H4 (cell line): ENCODE results near the gene NBEAL2. TPM values are rescaled to one million over a fixed set of nuclear protein-coding genes. Genes with fewer than 3 reads are reported as not detected.
"Not testable (repeated sequence)": the region's sequence is repeated elsewhere in the genome, so short reads cannot be mapped to it uniquely, and the experiment has no call there.

ENCODE experiments used
- DNase-seq: peaks from one replicate; pipeline ENCODE4 v3.0.0-alpha.2; 2015; ENCODE audit warnings: low spot score
- total RNA-seq: library from RNA; depleted of rRNA; stranded (reverse); fragments of >200 nt; shearing (Covaris generic); gene quantifications from 2 replicates; pipeline ENCODE4 v1.2.3, GENCODE V29; 2014

The NBEAL2 gene
- total RNA-seq, 1 experiment from 2014 or later = 4.0 TPM

DNA sequence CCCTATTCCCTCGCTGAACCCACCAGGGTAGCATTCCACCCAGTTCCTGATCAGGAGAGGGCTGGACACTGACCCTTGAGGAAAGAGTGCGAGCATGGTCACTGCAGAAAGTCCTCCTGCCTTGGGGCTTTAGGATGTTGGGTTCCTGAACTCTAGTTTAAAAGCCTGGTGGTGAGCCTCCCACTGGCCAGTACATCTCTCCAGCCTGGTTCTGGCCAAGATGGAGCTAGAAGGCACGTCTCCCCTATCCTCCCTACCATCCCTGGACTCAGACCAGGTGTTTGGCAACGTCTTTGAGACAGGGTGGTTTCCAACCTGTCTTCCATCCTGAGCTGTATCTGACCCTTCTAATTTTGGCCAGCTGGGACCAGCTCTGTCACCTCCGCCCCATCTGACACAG is 31.4 kb downstream of the NBEAL2 start:
- no peak for DNase-seq

DNA sequence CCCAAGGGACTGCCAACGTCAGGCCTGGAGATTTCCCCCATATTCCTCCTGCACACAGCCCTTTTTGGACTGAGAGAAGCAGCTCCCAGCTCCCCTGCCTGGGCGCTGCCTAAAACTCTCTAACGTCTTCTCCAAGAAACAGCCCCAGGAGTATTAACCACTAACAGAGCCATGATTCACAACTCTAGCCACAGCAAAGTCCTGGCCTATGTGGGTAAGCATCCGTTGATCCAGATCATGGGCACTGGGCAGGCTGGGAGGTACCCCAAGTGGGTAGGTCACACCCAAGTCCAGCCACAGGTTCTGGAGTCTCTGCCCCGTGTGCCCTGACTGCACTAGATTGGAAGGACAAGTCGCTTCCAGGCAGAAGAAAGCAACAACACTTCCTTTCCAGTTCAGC is 31.9 kb downstream of the NBEAL2 start:
- no peak for DNase-seq

GRCh38 chr3:47012342-47013230 is 33.1 kb downstream of the NBEAL2 start:
- no peak for DNase-seq

DNA sequence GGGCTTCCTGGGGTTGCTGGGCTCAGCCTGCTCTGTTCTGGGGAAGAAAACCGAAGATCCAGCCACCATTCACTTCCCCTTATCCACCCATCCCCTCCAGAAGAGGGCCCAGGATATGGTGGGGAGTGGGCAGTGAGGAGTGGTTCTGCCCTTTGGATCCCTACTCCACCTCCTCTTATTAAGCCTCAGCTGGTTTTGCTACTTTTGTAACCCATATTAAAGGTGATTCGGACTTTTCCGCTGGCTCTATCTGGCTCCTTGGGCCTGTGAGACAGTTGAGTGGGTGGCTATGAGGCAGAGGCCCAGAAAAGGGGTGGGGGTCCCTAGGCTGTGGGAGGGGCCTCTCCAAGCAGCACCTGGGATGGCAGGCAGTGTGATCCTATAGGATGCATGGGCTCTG is 33.8 kb downstream of the NBEAL2 start:
- no peak for DNase-seq

GRCh38 chr3:47014036-47014435 is 34.6 kb downstream of the NBEAL2 start:
- DNase-seq = no peak

GRCh38 chr3:47015151-47015550 is 35.7 kb downstream of the NBEAL2 start:
- DNase-seq = no peak

DNA sequence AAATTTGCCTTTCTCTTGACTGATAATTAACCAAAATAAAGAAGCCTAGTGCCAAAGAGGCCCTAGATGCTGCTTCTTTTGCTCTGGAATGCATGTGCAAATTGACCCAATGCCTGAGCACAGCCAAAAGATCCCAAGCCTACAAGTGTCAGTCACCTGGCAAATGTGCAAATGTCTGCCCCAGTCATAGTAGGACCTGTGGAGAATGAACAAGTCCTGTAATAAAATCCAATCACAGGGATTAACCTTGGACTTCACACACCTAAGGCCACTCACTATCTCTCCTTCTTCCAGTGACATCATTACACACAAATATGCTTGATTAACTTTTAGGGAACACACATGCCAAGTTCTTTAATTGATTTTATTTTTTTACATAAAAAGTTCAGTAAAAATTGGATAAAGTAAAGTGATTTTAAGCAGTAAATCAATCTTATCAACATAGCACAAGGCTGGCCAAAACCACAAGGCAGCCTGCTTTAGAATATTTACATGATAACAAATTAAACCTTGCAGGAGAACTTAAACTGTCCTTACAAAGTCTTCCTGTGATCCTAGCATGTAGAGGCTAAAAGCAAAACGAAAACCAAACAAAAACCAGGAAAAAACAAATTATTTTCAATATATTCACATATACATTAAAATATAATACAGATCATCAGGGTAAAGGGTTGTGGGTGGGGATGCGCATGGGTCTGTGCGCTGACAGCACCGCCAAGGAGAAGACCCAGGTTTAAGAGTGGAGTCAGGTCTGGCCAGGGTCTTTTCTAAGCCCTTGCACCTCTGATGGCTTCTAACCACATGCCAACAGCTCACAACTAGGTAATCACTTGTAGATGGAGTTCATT is 36.8 kb downstream of the NBEAL2 start:
- no peak for DNase-seq

GRCh38 chr3:47016934-47017435 is 37.5 kb downstream of the NBEAL2 start:
- peak; percentile 68 for DNase-seq

DNA sequence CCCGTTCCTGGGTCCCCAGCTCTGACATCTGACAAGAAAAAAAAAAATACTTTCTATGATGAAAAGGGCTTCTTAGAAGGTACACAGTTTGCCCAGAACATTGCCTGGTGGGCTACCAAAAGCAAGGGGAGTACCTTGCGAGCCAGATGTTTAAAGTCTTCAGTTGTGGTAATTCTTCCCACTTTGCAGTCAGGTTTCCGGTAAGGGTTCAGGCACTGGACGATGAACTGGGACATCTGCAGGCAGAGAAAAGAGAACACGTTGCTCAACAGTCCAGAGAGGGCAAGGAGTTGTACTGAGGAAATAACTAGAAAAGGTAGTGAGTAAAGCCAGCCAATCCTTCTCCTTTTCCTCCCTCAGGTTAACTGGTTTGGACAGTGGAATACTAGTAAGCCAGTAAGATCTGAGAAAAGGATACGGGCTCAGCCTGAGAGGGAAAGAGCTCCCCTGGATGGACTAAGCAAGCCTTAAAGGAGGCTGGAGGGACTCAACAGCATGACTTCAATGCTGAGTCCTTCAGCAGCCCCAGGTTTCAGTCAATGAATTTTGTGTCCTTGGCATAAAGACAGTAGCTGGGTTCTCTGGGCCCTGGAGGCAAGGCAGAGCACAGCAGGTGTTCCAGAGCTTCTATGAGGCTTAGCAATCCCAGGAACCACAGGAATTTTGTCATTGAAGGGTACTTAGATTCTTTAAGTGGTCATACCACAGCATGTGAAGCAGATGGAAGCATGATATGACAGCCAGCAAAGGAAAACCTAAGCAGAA is 38.2 kb downstream of the NBEAL2 start:
- DNase-seq = peak; percentile 26

- DNase-seq = no peak
These were observed 38.8 kb downstream of the NBEAL2 start for GRCh38 chr3:47018269-47018611.

GRCh38 chr3:47019201-47019600 is 39.7 kb downstream of the NBEAL2 start:
- no peak for DNase-seq

DNA sequence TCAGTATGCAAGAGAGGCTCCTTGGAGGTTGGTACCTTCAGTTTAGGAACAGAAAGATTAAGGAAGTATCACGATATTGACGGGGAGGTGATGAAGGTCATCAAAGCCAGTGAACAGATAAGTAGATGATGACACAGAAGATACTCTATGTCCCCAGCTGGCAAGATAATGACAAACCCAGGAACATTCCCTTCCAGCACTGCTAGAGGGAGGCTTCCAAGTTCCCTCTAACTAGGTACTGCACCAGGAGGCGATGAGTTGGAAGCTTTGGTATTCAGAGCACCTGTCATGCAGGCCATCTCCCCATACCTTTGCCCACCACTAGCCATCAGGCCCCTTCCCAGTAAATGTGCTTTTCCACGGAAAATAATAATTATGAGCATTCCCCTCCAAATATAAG is 40.8 kb downstream of the NBEAL2 start:
- no peak for DNase-seq

DNA sequence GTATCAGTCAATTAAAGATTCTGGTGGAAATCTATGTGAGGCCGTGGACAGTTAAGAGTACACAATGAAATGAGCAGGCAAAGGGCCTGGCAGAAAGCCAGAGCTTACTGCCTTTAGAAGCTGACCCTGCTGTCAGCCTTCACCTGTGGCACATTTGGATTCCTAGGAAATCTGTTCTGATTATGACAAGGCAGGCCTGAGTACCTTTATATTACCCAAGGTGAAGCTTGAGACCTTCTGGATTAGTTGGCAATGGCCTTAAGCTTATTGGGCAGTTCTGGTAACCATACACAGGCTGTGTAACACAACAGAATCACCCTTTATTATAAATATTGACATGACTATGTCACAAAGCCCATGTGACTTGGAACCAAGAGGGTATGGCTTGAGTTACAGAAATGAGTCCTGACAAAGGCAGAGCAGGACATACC is 43.2 kb downstream of the NBEAL2 start:
- DNase-seq = no peak

DNA sequence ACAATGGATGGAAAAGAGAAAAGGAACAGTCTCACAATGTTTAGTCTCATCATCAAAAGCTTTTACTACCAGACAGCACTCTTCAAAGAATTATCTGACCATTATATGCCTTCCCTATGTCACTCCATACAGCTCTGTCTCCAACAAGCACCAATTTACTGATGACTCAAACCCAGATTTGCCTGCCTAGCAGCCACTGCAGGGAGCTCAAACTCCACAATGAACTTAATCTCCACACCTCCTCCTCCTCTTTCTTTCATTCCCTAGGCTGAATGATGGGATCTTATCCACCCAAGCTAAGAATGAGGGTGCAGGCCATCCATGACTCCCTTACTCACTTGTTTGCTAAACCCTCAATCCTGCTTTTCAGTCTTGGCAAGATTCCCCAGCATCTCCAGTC is 45.5 kb downstream of the NBEAL2 start:
- DNase-seq = no peak

DNA sequence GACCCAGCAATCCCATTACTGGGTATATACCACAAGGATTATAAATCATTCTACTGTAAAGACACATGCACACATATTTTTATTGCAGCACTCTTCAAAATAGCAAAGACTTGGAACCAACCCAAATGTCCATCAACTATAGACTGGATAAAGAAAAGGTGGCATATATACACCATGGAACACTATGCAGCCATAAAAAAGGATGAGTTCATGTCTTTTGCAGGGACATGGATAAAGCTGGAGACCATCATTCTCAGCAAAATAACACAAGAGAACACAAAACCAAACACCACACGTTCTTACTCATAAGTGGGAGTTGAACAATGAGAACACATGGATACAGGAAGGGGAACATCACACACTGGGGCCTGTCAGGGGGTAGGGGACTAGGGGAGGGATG is 47.0 kb downstream of the NBEAL2 start:
- DNase-seq = not testable (repeated sequence)

GRCh38 chr3:47028146-47028545 is 48.7 kb downstream of the NBEAL2 start:
- no peak for DNase-seq

DNA sequence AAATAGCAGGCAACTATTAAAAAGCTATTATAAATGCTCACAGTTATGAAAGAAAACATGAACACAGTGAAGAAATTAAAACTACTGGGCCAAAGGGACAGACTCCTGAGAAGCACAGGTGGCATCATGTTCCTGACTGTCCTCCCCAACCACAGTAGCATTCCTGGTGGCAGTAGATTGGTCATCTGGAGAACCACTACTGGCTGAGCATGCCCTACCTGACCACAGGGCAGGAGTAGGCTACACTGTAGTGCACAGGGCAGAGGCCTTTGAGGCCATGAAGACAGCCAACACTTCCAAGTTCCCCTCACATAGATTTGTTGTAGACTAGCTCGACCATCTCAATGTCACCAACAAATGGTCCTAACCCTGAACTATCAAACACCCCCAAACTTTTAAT is 49.2 kb downstream of the NBEAL2 start:
- no peak for DNase-seq

- DNase-seq = not testable (repeated sequence)
These were observed 51.6 kb downstream of the NBEAL2 start for GRCh38 chr3:47031041-47031440.

- DNase-seq = no peak
These were observed 55.5 kb downstream of the NBEAL2 start for GRCh38 chr3:47034868-47035489.

DNA sequence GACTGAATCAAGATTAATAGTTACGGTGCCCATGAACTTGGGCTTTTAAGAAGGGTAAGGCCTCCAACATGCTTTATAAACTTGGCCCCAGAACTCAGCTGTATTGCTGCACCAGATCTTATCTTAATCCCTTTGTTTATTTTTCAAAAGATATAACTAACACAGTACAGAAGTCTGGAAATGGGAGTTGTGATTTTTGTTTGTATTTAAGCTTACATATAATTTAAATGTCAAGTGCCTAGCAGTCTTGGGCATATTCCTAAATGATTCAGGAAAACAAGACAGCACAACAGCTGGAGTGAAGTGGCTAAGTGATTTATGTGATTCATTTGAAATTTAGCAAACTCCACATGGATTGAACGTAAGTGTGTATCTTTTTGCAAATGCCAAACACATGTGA is 56.2 kb downstream of the NBEAL2 start:
- DNase-seq = peak; percentile 38

DNA sequence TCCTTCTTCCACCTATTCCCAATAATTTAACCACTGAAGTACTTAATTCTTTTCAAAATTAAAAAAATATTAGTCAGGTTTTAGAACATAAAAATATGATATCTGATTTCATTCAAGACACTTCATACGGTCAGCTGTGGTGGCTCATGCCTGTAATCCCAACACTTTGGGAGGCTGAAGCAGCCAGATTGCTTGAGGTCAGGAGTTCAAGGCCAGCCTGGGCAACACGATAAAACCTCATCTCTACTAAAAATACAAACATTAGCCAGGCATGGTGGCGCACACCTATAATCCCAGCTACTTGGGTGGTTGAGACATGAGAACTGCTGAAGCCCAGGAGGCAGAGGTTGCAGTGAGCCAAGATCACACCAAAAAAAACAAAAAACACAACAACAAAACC is 56.7 kb downstream of the NBEAL2 start:
- DNase-seq = no peak
